HG02610 (cell line): Measurements from ENCODE around the gene CAP1.
"Not testable (repeated sequence)": the region's sequence is repeated elsewhere in the genome, so short reads cannot be mapped to it uniquely, and the experiment has no call there.

ENCODE experiments used
- ATAC-seq: cut with Tn5 transposase; IDR thresholded peaks from one replicate; pipeline ENCODE4 v1.9.1; 2021; ENCODE audit warnings: mild to moderate bottlenecking, moderate library complexity; ENCODE audit not compliant: unreplicated experiment

Gene CAP1

GRCh38 chr1:40040511-40041465 is at the start of gene CAP1:
Gene CAP1 (plus strand): TSS chr1:40040729. CDS start chr1:40059347, 18,618 bp downstream.
- ATAC-seq: peak; percentile 87

GRCh38 chr1:39992234-39992633 is 48.3 kb upstream of the CAP1 start:
- no peak for ATAC-seq

GRCh38 chr1:39992888-39993287 is 47.6 kb upstream of the CAP1 start:
- ATAC-seq: no peak

- ATAC-seq: peak; percentile 80
Observed at GRCh38 chr1:39995973-39996393, 44.5 kb upstream of the CAP1 start.

- no peak for ATAC-seq
Observed at GRCh38 chr1:39996396-39997004, 44.0 kb upstream of the CAP1 start.

- ATAC-seq: no peak
Observed at GRCh38 chr1:40001456-40001855, 39.1 kb upstream of the CAP1 start.

- peak; percentile 62 for ATAC-seq
Observed at GRCh38 chr1:40003156-40004093, 37.1 kb upstream of the CAP1 start.

GRCh38 chr1:40004857-40005256 is 35.7 kb upstream of the CAP1 start:
- no peak for ATAC-seq

GRCh38 chr1:40007481-40008034 is 33.0 kb upstream of the CAP1 start:
- not testable (repeated sequence) for ATAC-seq

- no peak for ATAC-seq
Observed at GRCh38 chr1:40011198-40011597, 29.3 kb upstream of the CAP1 start.

DNA sequence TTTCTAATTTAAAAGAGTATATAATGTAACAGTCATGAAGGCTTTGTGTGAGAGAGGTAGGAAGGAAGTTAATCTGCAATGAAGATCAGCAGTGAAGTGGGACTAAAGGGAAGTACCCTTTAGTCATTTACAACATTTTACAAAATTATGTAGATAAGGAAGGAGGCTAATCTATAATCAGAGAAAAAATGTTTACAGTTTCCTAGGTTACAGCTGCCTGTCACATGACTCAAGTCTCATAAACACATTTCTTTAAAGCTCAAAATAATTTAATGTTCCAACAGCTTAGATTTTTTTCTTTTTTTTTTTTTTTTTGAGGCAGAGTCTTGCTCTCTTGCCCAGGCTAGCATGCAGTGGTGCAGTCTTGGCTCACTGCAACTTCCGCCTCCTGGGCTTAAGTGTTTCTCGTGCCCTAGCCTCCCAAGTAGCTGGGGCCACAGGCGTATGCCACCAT is 26.2 kb upstream of the CAP1 start:
- no peak for ATAC-seq

GRCh38 chr1:40014812-40015594 is 25.5 kb upstream of the CAP1 start:
- no peak for ATAC-seq

- ATAC-seq: no peak
Observed at GRCh38 chr1:40017951-40018575, 22.5 kb upstream of the CAP1 start.

DNA sequence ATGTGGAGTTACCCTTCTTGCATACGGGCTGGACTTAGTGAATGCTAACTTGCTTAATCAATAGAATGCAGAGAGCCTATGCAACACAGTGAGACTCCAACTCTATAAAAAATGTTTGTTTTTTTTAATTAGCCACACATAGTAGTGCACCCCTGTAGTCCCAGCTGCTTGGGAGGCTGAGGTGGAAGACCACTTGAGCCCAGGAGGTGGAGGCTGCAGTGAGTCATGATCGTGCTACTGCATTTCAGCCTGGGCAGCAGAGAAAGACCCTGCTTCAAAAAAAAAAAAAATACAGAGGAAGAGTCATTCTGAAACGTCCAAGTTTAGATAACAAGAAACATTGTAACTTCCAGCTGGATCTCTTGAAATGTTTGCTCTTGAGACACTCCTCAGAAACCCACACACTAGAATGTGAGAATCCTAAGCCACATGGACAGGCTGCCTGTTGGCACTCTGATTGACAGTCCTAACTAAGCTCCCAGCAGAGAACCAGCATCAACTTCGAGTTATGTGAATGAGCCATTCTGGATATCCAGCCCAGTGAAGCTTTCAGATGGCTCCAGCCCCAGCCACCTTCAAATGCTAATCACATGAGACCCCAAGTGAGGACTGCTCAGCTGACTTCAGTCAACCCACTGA is 20.0 kb upstream of the CAP1 start:
- no peak for ATAC-seq

DNA sequence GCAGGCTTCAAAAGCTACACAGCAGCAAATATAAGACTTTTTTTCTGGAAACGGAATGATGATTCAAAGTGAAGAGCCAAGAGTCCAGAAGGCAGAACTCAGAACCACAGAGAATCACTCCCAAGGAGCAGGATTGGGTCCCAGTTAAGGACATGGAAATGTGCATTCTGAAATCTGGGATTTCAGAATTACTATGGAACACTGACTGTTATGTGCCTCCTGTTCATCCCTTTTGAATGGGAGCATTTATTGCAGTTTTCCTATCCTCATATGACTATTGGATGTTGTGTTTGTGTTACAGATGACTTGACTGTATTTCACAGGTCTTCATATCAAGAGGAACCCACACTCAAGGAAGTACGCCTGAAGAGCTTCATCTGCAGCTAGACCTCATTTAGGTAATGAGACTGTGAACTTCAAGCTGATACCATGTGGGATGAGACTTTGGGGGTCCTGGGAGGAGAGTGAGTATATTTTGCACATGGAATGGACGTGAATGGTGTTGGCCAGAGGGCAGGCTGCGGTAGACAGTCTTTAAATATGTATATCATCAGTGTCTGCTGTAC is 17.1 kb upstream of the CAP1 start:
- ATAC-seq: no peak

- no peak for ATAC-seq
Observed at GRCh38 chr1:40024671-40025070, 15.9 kb upstream of the CAP1 start.

DNA sequence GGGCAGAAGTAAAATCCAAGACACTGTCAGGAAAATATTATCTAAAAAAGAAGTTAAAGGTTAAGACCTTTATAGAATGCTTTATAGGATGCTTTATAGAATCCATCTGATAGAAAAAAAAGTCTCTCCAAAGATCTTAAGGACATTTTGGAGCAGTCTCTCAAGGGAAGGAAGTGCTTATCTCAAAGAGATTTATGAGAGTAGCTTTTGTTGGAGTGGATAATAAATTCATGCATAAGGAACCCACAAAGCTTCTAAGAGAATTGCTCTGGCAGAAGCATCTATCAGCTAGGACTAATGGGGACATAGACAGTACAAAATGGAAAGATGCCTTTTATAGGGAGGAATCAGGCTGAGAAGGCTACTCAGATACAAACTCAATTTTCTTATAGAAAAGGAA is 12.9 kb upstream of the CAP1 start:
- ATAC-seq: no peak

- no peak for ATAC-seq
Observed at GRCh38 chr1:40029608-40030007, 10.9 kb upstream of the CAP1 start.
